ENCODE measurements around the gene PTGER1.

Gene PTGER1

DNA sequence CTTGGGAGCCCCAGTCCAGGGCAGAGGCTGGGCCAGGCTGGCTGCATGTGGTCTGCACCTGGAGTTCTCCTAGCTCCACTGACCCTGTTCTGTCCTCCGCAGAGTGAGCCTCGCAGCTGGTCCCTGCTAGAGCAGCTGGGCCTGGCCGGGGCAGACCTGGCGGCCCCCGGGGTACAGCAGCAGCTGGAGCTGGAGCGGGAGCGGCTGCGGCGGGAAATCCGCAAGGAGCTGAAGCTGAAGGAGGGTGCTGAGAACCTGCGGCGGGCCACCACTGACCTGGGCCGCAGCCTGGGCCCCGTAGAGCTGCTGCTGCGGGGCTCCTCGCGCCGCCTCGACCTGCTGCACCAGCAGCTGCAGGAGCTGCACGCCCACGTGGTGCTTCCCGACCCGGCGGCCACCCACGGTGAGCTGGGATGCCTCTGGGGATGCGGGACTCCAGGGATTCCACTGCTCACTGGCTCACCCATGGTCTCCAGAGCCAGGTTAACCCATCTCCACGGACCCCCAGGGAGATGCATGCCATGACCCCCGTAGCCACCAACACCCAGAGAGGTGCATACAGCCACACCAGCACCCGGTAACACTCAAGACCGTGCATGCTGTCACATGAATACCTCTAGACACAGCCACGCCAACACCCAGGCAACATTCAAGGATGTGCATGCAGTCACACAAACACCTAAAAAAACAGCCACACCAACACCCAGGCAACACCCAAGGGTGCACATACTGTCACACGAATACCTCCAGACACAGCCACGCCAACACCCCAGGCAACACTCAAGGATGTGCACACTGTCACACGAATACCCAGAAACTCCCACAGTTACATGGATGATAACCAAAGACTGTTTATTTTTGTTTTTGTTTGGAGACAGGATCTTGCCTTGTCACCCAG is 33.9 kb downstream of the PTGER1 start:
- DNase-seq, result no peak

DNA sequence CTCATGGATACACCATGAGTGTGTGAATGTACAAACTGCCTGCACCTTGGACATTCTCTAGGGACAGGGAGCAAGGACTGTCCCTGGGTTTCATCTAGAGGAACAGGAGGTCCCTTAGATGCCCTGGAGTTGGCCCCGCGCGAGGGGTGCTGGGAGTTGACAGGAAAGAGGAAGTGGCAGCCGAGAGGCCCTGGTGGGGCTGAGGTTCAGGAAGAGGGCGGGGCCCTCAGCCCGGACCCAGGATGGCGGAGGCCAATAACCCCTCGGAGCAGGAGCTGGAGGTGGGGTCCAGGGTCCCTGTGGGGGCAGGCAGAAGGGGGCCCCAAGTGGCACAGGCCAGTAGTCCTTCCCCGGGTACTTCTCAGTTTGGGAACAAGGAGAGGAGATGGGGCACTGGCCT is 35.1 kb downstream of the PTGER1 start:
- peak; percentile 90 for DNase-seq

DNA sequence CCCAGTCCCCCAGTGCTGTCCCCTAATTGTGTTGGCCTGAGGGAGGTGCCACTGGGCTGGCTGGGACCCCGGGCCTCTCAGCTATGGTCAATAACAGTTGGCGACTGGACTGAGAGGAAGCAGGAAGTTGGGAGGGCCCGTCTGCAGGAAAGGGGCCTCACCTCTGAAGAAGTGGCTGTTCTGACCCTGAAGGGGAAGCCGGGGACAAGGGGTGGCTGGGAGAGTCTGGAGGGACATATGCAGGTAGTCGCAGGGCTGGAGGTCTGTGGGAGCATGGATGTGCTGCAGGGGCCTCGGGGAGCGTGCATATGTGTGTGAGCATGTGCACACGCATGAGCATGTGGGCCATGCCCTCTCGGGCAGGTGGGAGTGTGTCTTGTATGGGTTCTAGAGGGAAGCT is 36.1 kb downstream of the PTGER1 start:
- no peak for DNase-seq

DNA sequence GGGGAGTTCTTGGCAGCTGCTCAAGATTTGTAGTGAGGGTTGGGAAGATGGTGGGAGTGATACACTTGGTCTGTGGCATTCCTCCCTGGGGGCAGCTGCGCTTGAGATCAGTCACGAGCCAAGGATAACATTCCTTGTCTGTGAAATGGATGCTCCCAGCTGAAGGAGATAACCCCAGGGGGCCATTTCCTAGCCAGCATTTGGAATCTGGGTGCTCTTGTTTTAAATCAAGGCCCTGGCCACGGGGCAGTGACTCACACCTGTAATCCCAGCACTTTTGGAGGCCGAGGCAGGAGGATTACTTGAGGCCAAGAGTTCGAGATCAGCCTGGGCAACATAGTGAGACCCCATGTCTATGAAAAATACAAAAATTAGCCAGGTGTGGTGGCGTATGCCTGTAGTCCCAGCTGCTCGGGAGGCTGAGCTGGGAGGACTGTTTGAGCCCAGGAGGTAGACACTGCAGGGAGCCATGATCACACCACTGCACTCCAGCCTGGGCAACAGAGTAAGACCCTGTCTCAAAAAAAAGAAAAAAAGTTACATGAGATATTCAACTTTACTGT is 37.5 kb downstream of the PTGER1 start:
- no peak for DNase-seq

DNA sequence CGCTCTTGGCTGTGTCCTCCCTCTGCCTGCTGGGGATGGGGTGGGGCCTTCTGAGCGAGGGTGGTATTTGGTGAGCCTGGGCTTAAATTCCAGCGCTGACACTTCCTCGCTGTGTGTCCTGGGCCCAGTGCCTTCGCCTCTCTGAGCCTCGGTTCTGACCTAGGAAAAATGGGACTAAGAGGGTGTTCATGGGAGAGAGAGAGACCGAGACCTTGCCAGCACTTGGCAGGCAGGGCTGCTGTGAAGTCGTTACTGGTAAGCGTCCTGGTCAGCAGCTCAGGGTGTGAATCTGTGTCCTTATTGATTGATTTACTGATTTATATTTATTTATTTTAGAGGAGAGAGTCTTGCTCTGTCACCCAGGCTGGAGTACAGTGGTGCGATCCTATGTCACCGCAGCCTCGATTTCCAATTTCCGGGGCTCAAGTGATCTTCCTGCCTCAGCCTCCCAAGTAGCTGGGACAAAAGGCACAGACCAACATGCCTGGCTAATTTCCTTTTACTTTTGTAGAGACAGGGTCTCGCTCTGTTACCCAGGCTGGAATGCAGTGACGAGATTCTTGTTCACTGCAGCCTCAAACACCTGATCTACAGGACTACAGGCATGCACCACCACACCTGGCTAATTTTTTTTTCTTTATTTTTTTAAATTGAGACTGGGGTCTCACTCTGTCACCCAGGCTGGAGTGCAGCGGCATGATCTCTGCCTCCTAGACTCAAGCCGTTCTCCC is 39.7 kb downstream of the PTGER1 start:
- DNase-seq, result no peak

DNA sequence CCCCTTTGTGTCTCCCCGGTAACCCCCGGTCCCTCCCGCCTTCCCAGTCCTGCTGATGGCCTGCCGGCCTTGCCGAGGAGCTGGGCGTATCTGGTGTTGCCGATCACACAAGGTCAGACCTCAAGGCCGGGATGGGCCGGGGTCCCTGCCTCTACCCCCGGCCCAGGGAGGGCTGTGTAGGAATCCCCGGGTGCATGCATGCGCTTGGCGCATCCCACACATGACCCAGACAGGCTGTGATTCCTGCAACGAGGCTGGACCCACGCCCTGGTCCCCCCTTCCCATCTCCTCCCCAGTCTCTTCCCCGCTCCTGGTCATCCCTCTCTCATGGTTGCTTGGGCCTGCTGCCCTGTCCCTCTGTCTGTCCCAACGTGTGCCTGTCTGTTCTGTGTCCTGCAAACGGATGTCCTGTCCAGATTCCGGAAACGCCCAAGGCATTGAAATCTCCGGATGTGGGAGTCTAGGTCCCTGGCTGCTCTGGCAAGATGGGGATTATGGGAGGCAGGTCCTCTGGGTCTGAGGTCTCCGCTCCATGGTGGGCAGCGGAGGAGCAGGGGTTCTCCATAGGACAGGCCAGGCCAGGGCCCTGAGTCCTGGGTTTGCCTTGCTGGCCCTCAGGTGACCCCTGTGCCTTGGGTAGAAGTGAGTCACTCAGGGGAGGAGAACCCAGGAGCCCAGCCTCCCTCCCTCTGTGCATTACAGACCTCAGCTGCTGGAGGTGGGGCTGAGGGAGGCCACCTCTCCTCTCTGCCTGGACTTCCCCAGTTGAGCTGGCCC is 40.4 kb downstream of the PTGER1 start:
- DNase-seq, result peak; percentile 42

DNA sequence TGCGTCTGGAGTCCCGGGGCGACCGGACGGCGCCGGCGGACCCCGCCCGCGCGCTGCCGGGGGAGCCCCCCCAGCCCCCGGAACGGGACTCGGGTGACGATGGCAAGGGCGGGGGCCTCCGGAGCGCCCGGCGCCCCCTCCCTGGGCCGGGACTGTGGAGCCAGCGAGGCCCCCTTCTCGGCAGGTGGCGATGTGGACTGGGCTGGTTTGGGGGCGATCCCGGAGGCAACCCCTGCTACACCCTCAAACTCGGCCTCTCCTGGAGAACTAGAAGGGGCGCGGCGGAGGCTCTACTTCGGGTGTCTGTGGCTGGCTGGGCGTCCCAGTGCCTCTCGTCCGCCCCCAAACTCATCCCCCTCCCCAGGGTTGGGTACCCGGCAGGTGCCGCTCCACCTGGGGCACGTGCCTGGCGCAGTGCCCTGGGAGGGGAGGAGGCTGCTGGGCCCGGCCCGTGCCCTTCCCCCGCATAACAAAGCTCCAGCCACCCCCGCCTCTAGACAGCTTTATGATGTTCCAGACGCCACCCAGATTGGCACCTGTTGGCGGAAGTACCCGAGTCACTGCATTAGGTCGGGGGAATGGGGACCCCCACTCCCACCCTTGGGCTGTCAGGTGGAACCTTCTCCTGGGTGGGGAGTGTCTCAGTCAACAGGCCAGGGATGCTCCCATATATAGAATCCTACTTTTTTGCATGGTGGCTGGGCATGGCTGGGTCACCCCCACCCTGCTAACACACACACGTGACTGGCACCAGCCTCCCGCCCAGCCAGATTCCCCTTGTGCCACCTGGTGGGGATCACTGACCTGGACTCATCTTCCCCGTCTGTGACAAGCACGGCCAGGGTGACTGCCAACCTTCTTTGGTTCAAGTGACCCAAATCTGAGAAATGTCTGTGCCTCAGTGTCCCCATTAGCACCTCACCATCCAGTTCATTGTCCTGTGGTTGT is 41.3 kb downstream of the PTGER1 start:
- DNase-seq, result peak; percentile 42

DNA sequence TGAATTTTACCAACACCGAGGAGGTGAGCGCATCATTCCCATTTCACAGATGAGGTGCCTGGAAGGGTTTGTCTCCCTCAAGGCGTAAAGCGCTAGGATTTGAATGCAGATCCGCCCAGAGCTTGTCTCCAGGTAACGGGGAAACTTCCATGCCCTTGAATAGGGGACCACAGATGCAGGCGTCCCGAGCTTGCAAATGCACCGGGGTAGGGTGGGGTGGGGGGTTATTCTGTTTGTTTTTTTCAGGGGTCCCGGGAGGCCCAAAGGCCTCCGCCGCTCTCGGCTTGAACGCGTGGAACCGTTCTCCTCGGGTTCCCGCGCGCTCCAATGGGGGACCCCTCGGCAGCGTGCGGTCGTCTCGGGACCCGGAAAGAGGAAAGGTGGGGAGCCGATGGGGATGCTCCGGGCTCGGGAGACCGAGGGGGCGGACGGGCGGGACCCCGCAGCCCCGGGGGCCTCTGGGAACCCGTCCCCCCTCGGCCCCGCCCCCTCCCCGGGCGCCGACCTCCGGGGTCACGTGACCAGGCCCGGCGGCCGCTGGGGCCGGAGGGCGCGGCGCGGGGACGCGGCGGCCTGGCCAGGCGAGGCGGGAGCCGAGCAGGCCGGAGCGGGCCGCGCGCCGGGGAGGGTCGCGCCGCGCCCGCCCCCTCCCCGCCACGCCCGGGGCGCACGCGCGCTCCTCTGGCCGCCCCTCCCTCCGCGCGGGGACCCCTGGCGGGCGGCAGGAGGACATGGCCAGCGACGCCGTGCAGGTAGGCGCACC is 42.2 kb downstream of the PTGER1 start, which contains the start of gene PKN1:
Gene PKN1 (plus strand): TSS at position 516 of the 763 bp plus-strand sequence. CDS start 216 bp downstream, at position 732.
- peak; percentile 67 for DNase-seq

DNA sequence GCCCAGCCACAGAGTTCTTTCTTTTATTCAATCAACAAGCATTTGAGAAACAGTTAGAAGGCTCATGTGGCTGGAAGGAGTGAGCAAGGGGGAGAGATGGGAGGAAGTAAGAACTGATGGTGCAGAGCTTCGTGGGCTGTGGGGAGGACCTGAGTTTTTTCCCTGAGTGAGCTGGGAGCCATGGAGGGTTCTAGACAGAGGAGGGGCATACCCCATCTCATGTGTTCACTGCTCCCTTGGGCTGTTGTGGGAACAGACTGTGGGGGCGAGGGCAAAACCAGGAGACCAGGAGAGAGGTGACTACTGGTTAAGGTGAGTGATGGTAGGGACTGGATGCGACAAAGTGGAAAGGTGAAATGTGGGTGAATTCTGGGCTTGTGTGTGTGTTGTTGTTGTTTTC is 44.4 kb downstream of the PTGER1 start:
- DNase-seq, result no peak

DNA sequence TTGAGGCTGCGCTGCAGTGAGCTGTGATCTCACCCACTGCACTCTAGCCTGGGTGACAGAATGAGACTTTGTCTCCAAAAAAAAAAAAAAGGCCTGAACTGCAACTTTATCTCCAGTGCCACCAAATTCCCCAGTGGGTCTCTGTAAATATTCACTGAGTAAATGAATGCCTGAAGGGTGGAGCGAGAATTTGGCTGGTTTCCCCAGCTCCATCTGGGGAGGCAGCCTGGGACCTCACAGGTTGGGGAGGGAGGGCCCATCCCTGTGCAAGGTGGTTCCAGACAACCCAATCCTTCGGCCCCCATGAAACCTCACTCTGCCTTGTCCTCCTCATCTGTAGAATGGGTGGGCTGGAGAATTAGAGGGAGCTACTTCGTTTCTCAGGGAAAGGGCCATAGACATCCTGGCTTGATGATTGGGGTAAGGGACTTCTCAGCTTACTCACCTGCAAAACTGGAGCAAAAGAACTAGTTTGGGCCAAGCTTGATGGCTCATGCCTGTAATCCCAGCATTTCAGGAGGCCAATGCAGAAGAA is 46.2 kb downstream of the PTGER1 start:
- no peak for DNase-seq

DNA sequence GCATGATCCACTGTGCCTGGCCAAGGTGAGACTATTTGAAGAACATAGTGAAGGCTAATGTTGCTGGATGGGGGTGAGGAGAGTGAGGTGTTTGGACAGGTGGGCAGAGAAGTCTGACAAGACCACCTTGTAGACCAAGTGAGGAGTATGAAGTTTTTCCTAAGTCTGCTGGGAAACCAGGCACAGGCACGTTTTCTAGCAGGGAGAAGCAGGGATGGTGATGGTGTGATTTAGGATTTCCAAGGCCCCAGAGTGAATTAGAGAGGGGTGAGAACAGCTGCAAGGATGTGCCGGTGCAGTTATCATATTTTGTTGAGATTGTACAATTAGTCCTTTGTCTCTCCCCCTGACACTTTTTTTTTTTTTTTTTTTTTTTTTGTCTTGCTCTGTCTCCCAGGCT is 47.7 kb downstream of the PTGER1 start:
- no peak for DNase-seq

DNA sequence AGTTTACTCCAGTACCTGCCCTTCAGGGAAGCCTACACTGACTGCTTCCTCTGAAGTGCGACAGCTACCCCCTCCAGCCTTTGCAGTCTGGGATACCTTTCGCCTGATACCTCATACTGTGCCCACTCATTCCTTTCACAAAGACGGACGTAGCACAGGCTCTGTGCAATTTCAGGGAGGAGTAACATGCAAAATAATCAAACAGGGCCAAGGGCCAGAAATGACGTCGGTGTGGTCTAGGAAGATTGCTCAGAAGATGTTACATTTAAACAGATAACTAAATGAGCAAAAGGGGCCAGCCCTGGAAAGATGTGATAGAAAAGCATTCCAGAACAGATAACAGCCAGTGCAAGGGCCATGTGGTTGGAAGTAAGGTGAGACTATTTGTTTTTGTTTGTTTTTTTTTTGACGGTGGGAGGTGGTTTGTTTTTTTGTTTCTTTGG is 49.4 kb downstream of the PTGER1 start:
- no peak for DNase-seq

All from activated CD4-positive, alpha-beta T cell treated with anti-CD3 and anti-CD28 coated beads, Interleukin-10, Interleukin-2, amounts not matched to agents 100 ng/mL and 50 ng/mL, durations not matched to agents 16 hours and 8 hours (primary cell).